HepG2 (cell line): Measurements from ENCODE around the gene GIMAP8. TPM values are rescaled to one million over a fixed set of nuclear protein-coding genes. Genes with fewer than 3 reads are reported as not detected.

Experiments
- ATAC-seq: fragments of 200-7000 bp; cut with Tn5 transposase; 3 replicates; pipeline ENCODE4 v1.9.1; 2020; ENCODE audit warnings: mild to moderate bottlenecking, moderate library complexity
- BruUV-seq: library from RNA; stranded (reverse); fragments of 400-500 nt; replicated peaks from 2 replicates; lab custom pipeline; 2021; lab: Mats Ljungman, UMichigan
- CTCF ChIA-PET: fragments of 300-600 bp; formaldehyde crosslinking; extraction: SDS; loops from one replicate; lab custom pipeline; 2021; ENCODE audit warnings: low total read pairs, inconsistent platforms, low intra/inter-chr PET ratio; lab: Yijun Ruan, JAX
- POLR2A ChIA-PET: fragments of 350-600 bp; sonication (Branson Sonifier 250); formaldehyde crosslinking; loops from one replicate; lab custom pipeline; 2020; ENCODE audit warnings: antibody characterized with exemption, inconsistent platforms; lab: Yijun Ruan, JAX
- DNase-seq: peaks from one replicate; pipeline ENCODE4 v3.0.0-alpha.2; 2015; ENCODE audit warnings: low spot score
- FAIRE-seq: peaks from 3 replicates; lab custom pipeline; 2011; peaks lifted over from hg19 to GRCh38; lab: Jason Lieb, UNC
- H2AFZ ChIP-seq: one replicate; pipeline ENCODE4 v1.6.1; 2011; ENCODE audit warnings: low read length, inconsistent platforms
- H3K27ac ChIP-seq: fragments of 300-600 bp; 3 replicates; pipeline ENCODE4 v1.8.0; 2011; ENCODE audit warnings: mixed run types, mild to moderate bottlenecking, mixed read lengths, low read length, inconsistent platforms; ENCODE audit not compliant: insufficient read depth; ENCODE audit errors: extremely low read length
- H3K27me3 ChIP-seq, 2 experiments: fragments of 200-600 bp in 1 of 2; 2 replicates in 1 of 2; 3 replicates in 1 of 2; pipeline versions ENCODE4 v1.6.0 to v1.8.0; 2011; ENCODE audit warnings: low read length in 2 of 2, mild to moderate bottlenecking in 2 of 2, moderate library complexity in 2 of 2, inconsistent platforms in 1 of 2; ENCODE audit not compliant: insufficient read depth in 2 of 2, control insufficient read depth in 1 of 2
- H3K36me3 ChIP-seq, 2 experiments: fragments of 200-600 bp in 1 of 2; replicated peaks in 1 of 2; 2 replicates in 1 of 2; 3 replicates in 1 of 2; pipeline versions ENCODE4 v1.5.1 to v1.8.0; 2011; ENCODE audit warnings: low read length in 2 of 2, inconsistent platforms in 1 of 2; ENCODE audit not compliant: insufficient read depth in 2 of 2, control insufficient read depth in 1 of 2
- H3K4me1 ChIP-seq: 2 replicates; pipeline ENCODE4 v1.5.1; 2012; ENCODE audit warnings: low read length, inconsistent platforms; ENCODE audit not compliant: insufficient read depth
- H3K4me2 ChIP-seq: 2 replicates; pipeline ENCODE4 v1.6.0; 2011; ENCODE audit warnings: low read depth, low read length, inconsistent platforms
- H3K4me3 ChIP-seq, 3 experiments: fragments of 200-600 bp in 1 of 3; sonication (generic), shearing (Covaris generic) in 1 of 3; replicated peaks in 1 of 3; 2 replicates each; pipeline ENCODE4 v1.5.1; 2011 to 2016; ENCODE audit warnings: low read length in 3 of 3, inconsistent platforms in 2 of 3, low read depth in 2 of 3, mild to moderate bottlenecking in 2 of 3, control low read depth in 1 of 3, mixed read lengths in 1 of 3; ENCODE audit not compliant: insufficient read depth in 1 of 3
- H3K79me2 ChIP-seq: one replicate; pipeline ENCODE4 v1.6.1; 2011; ENCODE audit warnings: low read length, inconsistent platforms; ENCODE audit not compliant: insufficient read depth
- H3K9ac ChIP-seq: 2 replicates; pipeline ENCODE4 v1.6.0; 2011; ENCODE audit warnings: mild to moderate bottlenecking, low read depth, low read length, inconsistent platforms; ENCODE audit not compliant: insufficient read depth
- H3K9me3 ChIP-seq: 2 replicates; pipeline ENCODE4 v1.5.1; 2012; ENCODE audit warnings: mild to moderate bottlenecking, low read length
- H4K20me1 ChIP-seq: 2 replicates; pipeline ENCODE4 v1.6.0; 2011; ENCODE audit warnings: inconsistent platforms, mild to moderate bottlenecking, low read length, moderate library complexity; ENCODE audit not compliant: insufficient read depth
- AGO2 ChIP-seq: fragments of 200-400 bp; formaldehyde crosslinking; optimal IDR thresholded peaks from 2 replicates; pipeline ENCODE3; 2017; ENCODE audit warnings: mild to moderate bottlenecking, low read depth, low read length, moderate library complexity
- KLF16 ChIP-seq, 2 experiments: sonication (generic) in 1 of 2; formaldehyde crosslinking in 1 of 2; IDR thresholded peaks; 2 replicates each; pipeline versions ENCODE4 v1.6.1 to v1.8.0; 2016 to 2023; ENCODE audit warnings: missing genetic modification reagents in 2 of 2, missing compliant biosample characterization in 1 of 2
- RAD21 ChIP-seq: fragments of 450-650 bp; formaldehyde crosslinking; IDR thresholded peaks from 2 replicates; pipeline ENCODE4 v1.5.0; 2020; ENCODE audit warnings: mild to moderate bottlenecking
- RBFOX2 ChIP-seq: fragments of 200-400 bp; formaldehyde crosslinking; IDR thresholded peaks from 2 replicates; pipeline ENCODE4 v1.6.1; 2017; ENCODE audit warnings: low read depth, mild to moderate bottlenecking, low read length
- ZNF256 ChIP-seq: sonication (generic); formaldehyde crosslinking; conservative IDR thresholded peaks from 2 replicates; pipeline ENCODE4 v1.4.0; 2020; ENCODE audit warnings: missing genetic modification reagents
- WGBS: methylation state at CpG from one replicate; pipeline ENCODE4 v1.1.6; 2017; ENCODE audit warnings: low lambda C conversion rate; 5-methylcytosine and 5-hydroxymethylcytosine counted together
- in situ Hi-C: cut with HindIII; loops from 2 replicates; pipeline ENCODE4 v1.10.0; 2017; ENCODE audit warnings: low pct_unique_long_range_greater_than_20kb; ENCODE audit not compliant: extremely low pct_ligation_motif_present
- intact Hi-C: fragments of 100-400 bp; cut with micrococcal nuclease; formaldehyde crosslinking; loops from one replicate; pipeline ENCODE4 v1.10.0; 2022; ENCODE audit not compliant: unreplicated experiment
- polyA plus RNA-seq, 8 experiments: library from polyadenylated mRNA; depleted of rRNA in 3 of 8; stranded (reverse) in 7 of 8; unstranded in 1 of 8; fragments of >200 nt; fragmentation: Illumina TruSeq in 4 of 8; extraction: Trizol in 4 of 8; gene quantifications; 2 replicates each; pipeline versions ENCODE4 v1.2.1 to v1.2.3, GENCODE V29; 2011 to 2016; ENCODE audit warnings: low read depth in 4 of 8, missing spikeins in 1 of 8, mixed read lengths in 1 of 8; ENCODE audit not compliant: insufficient read depth in 1 of 8
- total RNA-seq, 5 experiments: library from RNA; depleted of rRNA; stranded (reverse); fragments of >200 nt; fragmentation: Illumina TruSeq; extraction: Trizol; gene quantifications; 2 replicates each; pipeline ENCODE4 v1.2.3, GENCODE V29; 2016; ENCODE audit warnings: low read depth in 1 of 5
- TF ChIP-seq, protein P1 (sequence below): sonication (generic); formaldehyde crosslinking; conservative IDR thresholded peaks from 2 replicates; pipeline ENCODE4 v1.8.0; 2022; ENCODE audit warnings: low read depth, missing genetic modification reagents

The GIMAP8 gene
- total and polyA plus RNA-seq, 2 of the 13 experiments (the other 11 are each of a cell fraction or from before 2014, with no cell fraction given), result not detected

DNA sequence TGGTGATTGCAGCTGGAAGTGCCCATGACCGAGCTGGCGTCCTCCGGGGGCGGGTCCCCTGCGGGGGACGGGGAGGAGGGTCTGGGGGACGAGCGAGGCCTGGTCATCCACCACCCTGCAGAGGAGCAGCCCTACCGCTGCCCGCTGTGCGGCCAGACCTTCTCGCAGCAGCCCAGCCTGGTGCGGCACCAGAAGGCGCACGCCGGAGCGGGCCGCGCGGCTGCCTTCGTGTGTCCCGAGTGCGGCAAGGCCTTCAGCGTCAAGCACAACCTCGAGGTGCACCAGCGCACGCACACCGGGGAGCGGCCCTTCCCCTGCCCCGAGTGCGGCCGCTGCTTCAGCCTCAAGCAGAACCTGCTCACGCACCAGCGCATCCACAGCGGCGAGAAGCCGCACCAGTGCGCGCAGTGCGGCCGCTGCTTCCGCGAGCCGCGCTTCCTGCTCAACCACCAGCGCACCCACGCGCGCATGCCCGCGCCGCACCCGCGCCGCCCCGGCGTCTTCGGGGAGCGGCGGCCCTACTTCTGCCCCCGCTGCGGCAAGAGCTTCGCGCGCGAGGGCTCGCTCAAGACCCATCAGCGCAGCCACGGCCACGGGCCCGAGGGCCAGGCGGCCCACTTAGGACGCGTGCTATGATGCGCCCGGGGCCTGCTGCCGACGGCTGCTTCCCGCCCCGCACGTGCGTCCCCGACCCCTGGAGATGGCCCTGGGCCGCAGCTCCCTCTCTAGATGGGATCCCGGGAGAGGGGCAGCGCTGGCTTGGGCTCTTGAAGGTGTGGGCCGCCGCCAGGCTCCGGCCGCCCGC, 42.6 kb upstream of the GIMAP8 start:
- Histone ChIP-seq H3K4me2 (no peak overlapping the region), H3K9me3 (no peaks in the 10 kb centered on the region), H4K20me1 (no peaks in the 10 kb centered on the region), H3K79me2 (no peaks in the 10 kb centered on the region), H3K4me1 (peaks cover 47% of the 10 kb centered on the region), H2AFZ (no peak overlapping the region), H3K9ac (no peak overlapping the region), H3K4me3 (no peak overlapping the region), H3K36me3 (no peaks in the 10 kb centered on the region), H3K27me3 (no peaks in the 10 kb centered on the region), H3K27ac (no peak overlapping the region)
- intact Hi-C loops, result loop anchor here (2.0 kb wide), 1 partner anchor 13 kb away; no protein-coding TSS in a partner anchor
- FAIRE-seq (no peak), ATAC-seq (no peak), DNase-seq (no peak)
- WGBS, result 98% methylated on average over 55 of the region's 91 CpGs
- POLR2A ChIA-PET, result interaction anchor here (1.0 to 8.8 kb wide), 10 partner anchors 7 to 680 kb away, joined by 3 to 181 read pairs (median 17); partner anchors contain the start of genes ABCB8, ACTR3C, LRRC61 and REPIN1
- TF ChIP-seq, protein P1, sequence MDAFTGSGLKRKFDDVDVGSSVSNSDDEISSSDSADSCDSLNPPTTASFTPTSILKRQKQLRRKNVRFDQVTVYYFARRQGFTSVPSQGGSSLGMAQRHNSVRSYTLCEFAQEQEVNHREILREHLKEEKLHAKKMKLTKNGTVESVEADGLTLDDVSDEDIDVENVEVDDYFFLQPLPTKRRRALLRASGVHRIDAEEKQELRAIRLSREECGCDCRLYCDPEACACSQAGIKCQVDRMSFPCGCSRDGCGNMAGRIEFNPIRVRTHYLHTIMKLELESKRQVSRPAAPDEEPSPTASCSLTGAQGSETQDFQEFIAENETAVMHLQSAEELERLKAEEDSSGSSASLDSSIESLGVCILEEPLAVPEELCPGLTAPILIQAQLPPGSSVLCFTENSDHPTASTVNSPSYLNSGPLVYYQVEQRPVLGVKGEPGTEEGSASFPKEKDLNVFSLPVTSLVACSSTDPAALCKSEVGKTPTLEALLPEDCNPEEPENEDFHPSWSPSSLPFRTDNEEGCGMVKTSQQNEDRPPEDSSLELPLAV (CRISPR knock-in tag), result no peak
- TF ChIP-seq RAD21 (CRISPR knock-in tag) (no peak), AGO2 (peak; percentile 52), KLF16 (CRISPR knock-in tag; IDR thresholded peaks at IDR 0.05) (no peak), RBFOX2 (peak; percentile 42; the same call in 1 of the 2 replicates), ZNF256 (CRISPR knock-in tag) (no peak)
- in situ Hi-C loops, result no loop called here
- CTCF ChIA-PET, result no interaction called here
- BruUV-seq, result no TSS peak
